ENCODE results near the gene SETDB2. TPM values are rescaled to one million over a fixed set of nuclear protein-coding genes. Genes with fewer than 3 reads are reported as not detected.

SETDB2 gene
- total and polyA plus RNA-seq, 8 donors = 3.1 to 8.9 (median 6.4) TPM

- no peak for TF ChIP-seq CTCF (IDR thresholded peaks at IDR 0.05)
- intact Hi-C loops (cut with DNase I) = no loop called here
- no peaks in the 10 kb centered on the region for H3K27me3 ChIP-seq
- WGBS, 2 donors = 4 to 5% methylated on average over 7 of the region's 7 CpGs
- H3K27ac ChIP-seq = peak overlapping the region; percentile 47 to 77 (median 66)
- DNase-seq (peak in 3 of 6 donors; percentile 19 to 50 (median 30)), ATAC-seq (peak; percentile 86 to 93 (median 91)), FAIRE-seq (peak; percentile 95)
- peaks cover 0 to 16% (median 4%) of the 10 kb centered on the region in 3 donors for H3K4me1 ChIP-seq
- peak overlapping the region in 2 of 4 donors; percentile 30 to 34 for H3K4me3 ChIP-seq
- no peaks in the 10 kb centered on the region for H3K36me3 ChIP-seq
- no peaks in the 10 kb centered on the region for H3K9me3 ChIP-seq
Measured at GRCh38 chr13:49400755-49401659, 43.1 kb upstream of the SETDB2 start.

GRCh38 chr13:49403996-49404702 lies 39.9 kb upstream of the SETDB2 start:
- 85% methylated on average over 7 of the region's 7 CpGs for WGBS, 2 donors
- no peak overlapping the region for H3K4me3 ChIP-seq
- H3K36me3 ChIP-seq = no peaks in the 10 kb centered on the region
- DNase-seq (no peak), ATAC-seq (no peak), FAIRE-seq (no peak)
- no peak for TF ChIP-seq CTCF (IDR thresholded peaks at IDR 0.05)
- H3K9me3 ChIP-seq = no peaks in the 10 kb centered on the region
- peaks cover 0 to 15% (median 4%) of the 10 kb centered on the region in 3 donors for H3K4me1 ChIP-seq
- H3K27me3 ChIP-seq = no peaks in the 10 kb centered on the region
- intact Hi-C loops (cut with DNase I) = no loop called here
- H3K27ac ChIP-seq = no peak overlapping the region

GRCh38 chr13:49404703-49405020 lies 39.4 kb upstream of the SETDB2 start:
- intact Hi-C loops (cut with DNase I) = no loop called here
- no peak for FAIRE-seq
- WGBS, 2 donors = 82 to 84% methylated on average over 1 of the region's 1 CpG
- ATAC-seq = no peak
- no peak for TF ChIP-seq CTCF (IDR thresholded peaks at IDR 0.05)
- Histone ChIP-seq H3K27me3 (no peaks in the 10 kb centered on the region), H3K9me3 (no peaks in the 10 kb centered on the region), H3K4me3 (no peak overlapping the region), H3K36me3 (no peaks in the 10 kb centered on the region), H3K4me1 (peaks cover 0 to 10% (median 4%) of the 10 kb centered on the region in 3 donors), H3K27ac (no peak overlapping the region)
- no peak for DNase-seq

- Histone ChIP-seq H3K27me3 (no peaks in the 10 kb centered on the region), H3K36me3 (no peaks in the 10 kb centered on the region), H3K4me3 (no peak overlapping the region), H3K27ac (no peak overlapping the region), H3K4me1 (no peaks in the 10 kb centered on the region), H3K9me3 (no peaks in the 10 kb centered on the region)
- ATAC-seq = no peak
- WGBS, 2 donors = 87 to 94% methylated on average over 1 of the region's 1 CpG
- no peak for FAIRE-seq
- no peak for TF ChIP-seq CTCF (IDR thresholded peaks at IDR 0.05)
- no peak for DNase-seq
- intact Hi-C loops (cut with DNase I) = no loop called here
Measured at GRCh38 chr13:49407068-49407467, 37.0 kb upstream of the SETDB2 start.

Measured in pancreas (tissue), 10 donors.